HG02981 (cell line): ENCODE data around the gene FCHSD2.
"Not testable (repeated sequence)": the region's sequence is repeated elsewhere in the genome, so short reads cannot be mapped to it uniquely, and the experiment has no call there.

Experiments used
- ATAC-seq: cut with Tn5 transposase; IDR thresholded peaks from one replicate; pipeline ENCODE4 v1.9.1; 2021; ENCODE audit warnings: mild to moderate bottlenecking, moderate library complexity; ENCODE audit not compliant: unreplicated experiment

The FCHSD2 gene

DNA sequence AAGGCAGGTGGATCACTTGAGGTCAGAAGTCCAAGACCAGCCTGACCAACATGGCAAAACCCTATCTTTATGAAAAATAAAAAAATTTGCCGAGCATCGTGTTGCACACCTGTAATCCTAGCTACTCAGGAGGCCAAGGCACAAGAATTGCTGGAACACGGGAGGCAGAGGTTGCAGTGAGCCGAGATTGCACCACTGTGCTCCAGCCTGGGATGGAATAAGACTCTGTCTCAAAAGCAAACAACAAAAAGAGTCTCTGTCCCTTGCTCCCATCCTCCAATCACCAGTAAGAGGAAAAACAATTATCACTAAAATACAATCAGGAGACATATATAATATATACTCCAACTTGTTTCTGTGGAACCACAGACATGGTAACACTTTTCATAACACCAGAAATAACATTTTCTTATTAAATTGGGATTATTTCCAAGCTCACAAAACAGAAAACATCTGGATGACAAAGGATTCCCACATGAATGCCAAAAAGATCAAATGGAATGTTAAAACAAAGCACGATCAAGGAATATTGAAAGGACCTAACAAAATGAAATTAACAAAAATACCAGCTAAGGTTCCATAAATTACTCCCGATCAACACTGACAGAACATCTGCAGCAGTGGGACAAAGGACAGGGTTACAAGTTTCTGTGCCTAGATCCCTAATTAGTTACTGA, 15.2 kb downstream of the FCHSD2 start:
- ATAC-seq: no peak

DNA sequence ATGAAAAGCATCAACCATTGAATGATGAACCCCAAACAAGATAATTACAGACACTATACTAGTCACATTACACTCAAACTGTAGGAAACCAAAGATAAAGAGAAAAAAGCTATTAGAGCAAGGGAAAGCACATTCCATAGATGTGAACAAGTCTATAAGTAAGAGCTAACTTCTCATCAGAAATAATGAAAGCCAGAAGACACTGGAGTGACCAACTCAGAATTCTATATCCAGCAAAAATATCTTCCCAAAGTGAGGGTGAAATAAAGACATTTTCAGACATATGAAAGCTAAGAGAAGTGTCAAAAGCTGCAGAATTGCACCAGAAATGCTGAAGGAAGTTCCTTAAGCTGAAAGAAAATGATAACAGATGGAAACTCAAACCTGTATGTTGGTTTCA, 17.3 kb downstream of the FCHSD2 start:
- ATAC-seq: no peak

DNA sequence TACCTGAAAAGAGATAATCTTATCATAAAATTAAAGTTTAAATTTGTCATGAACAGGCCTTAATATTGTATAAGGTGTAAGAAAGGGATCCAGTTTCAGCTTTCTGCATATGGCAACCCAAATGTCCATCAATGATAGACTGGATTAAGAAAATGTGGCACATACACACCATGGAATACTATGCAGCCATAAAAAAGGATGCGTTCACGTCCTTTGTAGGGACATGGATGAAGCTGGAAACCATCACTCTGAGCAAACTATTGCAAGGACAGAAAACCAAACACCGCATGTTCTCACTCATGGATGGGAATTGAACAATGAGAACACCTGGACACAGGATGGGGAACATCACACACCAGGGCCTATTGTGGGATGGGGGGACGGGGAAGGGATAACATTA, 18.2 kb downstream of the FCHSD2 start:
- ATAC-seq: not testable (repeated sequence)

DNA sequence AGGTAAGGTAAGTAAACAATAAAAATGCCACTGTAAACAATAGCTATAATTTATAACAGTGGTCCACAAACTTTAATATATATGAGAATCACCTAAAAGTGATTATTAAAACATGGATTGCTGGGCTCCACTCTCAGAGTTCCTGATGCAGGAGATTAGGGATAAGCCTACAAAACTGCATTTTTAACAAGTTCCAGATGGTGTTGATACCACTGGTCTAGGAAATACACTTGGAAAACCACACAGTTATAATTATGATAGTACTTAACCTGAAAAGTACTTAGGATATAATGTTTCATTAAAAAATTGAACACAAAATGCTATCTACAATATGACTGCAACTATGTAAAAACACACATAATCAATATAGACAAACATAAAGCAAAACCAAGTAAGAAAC, 20.4 kb downstream of the FCHSD2 start:
- ATAC-seq: no peak

DNA sequence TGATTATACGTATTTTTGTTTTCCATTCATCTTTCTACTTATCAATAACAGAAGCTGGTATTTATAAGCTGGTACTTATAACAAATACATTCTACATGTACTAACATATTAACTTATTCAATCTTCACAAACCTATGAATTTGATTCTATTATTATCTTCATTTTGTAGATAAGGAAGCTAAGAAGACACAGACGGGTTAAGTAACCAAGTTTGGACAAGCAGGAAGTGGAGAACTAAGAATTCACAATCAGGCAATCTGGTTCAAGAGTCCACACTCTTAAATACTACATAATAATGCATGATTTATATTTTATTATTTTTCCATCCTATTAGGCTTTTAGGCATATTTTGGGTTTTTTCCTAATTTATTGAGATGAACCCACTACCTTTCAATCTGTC, 25.0 kb downstream of the FCHSD2 start:
- ATAC-seq: no peak

DNA sequence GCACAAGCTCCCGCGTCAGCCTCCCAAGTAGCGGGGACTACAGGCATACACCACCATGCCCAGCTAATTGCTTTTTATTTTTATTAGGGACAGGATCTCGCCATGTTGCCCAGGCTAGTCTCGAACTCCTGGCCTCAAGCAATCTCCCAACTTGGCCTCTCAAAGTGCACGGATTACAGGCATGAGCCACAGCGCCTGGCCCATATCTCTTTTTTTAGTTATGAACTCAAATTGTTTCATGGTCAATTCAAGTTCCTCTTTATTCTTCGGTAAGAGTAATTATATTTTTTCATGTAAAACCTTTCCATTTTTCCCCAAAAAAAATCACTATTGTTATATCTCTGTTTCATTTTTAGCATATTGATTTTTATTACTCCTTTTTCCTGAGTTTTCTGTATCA, 25.5 kb downstream of the FCHSD2 start:
- ATAC-seq: no peak

DNA sequence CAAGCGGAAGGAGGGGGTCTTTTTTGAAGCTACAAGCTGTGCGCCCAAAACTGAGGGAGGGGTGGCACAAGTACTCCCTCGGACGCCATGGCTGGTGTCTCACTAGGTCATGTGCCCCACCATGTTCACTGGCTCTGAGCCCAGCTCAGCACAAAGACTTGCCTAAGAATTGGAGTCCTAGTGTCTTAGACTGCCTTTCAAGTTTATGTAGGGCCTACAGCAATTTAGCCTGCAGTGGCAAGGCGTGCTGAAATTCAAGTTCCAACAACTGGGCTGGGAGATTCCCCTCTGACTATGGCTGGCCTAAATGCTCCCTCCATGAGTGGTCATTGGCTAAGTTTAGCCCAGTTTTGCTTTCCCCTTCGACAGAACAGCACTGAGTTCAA, 27.3 kb downstream of the FCHSD2 start:
- no peak for ATAC-seq

DNA sequence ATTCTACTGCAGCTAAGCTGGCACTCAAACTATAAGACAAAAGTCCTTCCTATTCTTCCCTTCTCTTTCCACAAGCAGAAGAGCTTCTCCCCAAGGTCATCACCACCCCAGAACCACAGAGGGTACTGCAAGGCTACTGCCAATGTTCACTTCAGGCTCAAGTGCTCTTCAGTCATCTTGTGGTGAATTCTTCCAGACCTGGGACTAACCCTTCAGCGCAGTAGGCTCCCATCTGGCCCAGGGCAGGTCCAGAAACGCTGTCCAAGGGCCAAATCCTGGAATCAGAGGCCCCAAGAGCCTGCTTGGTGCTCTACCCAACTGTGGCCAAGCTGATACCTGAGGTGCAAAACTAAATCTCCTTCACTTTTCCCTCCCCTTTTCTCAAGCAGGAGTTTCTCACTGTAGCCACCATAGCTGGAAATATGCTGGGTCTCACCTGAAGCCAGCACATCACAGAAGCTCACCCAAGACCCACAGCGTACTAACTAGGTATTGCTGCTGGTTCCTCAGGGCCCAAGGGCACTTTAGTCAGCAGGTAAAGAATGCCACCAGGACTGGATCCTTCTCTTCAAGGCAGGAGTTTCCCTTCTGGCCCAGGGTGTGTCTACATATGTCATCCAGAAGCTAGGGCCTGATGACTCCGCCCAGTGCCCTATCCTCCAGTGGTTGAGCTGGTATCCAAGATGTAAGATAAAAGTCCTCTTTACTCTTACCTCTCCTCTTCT, 27.8 kb downstream of the FCHSD2 start:
- no peak for ATAC-seq

DNA sequence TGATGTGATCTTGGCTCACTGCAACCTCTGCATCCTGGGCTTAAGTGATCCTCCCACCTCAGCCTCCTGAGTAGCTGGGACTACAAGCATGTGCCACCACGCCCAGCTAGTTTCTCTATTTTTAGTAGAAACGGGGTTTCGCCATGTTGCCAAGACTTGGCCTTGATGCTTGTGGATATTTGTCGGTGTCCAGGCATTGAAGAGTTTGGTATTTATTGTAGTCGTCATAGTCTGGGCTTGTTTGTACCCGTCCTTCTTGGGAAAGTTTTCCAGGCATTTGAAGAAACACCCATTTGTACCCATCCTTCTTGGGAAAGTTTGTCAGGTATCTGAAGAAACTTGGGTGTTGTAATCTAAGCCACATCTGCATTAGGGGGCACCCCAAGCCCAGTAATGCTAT, 28.7 kb downstream of the FCHSD2 start:
- ATAC-seq: no peak

DNA sequence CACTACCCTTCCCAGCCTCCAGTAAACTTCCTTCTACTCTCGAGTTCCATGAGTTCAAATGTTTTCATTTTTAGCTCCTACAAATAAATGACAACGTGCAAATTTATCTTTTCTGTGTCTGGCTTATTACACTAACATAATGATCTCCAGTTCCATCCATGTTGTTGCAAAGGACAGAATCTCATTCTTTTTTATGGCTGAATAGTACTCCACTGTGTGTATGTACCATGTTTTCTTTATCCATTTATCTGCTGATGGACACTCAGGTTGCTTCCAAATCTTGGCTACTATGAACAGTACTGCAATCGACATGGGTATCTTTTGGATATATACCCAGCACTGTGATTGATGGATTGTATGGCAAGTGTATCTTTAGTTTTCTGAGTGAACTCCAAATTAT, 34.5 kb downstream of the FCHSD2 start:
- ATAC-seq: no peak

DNA sequence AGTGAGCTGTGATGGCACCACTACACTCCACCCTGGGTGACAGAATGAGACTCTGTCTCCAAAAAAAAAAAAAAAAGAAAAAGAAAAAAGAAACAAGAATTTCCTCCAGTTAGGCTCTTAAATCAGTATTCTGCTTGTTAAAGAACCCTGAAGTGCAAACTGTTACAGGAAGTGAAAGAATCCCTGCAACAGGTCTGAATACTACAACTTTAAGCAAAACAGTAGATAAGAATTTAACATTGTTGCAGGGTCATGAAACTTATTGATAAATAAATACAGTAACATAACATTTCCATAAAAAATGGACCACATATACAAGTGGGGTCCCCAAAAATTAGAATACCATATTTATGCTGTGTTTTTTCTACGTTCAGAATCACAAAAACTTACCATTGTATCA, 35.8 kb downstream of the FCHSD2 start:
- ATAC-seq: no peak

DNA sequence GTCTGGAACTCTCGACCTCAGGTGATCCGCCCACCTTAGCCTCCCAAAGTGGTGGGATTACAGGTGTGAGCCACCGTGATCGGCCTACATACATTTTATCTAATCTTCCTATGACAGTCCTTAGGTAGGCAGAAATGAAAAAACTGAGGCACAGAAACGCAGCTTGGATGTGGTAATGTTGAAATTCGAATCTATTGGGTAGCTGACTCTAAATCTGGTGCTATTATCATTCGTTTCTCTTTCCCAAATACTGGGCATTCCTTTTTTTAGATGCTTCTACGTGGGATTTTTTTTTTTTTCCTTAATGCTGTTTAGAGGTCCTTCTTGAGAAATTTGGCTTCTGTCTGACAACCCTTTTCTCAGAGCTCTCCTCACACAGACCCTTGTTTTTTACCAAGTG, 41.5 kb downstream of the FCHSD2 start:
- no peak for ATAC-seq

DNA sequence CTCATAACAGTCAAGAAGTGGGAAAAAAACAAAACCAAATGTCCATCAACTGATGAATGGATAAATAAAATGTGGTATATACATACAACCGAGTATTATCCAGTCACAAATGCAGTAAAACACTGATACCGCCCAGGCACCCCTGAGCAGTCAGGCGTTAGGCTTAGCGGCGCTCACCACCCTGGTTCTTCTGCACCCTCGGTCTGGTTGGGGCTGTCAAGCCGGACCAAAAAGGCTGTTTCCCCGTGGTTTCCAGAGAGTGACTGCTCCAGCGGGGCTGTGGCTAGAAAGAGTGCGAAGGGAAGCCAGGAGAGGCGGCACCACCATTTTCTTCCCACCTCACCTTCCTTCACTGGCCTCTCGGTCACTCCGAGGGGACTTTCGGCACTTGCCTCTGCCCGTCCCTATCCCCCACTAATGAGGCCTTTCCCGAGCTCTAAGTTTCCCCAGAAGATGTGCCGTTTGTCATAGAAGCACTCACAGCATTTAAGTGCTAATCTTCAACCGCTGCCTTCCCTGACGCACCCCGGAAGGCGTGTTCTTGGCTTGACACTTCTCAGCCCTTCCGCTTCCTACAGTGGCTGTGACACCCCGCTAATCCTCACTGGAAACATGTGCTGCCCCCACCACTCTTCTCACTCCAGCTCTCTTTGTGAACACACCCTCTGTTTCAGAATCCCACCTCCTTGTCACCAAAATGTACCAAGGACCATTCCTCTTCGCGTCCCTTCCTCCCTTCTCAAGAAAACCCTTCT, 42.4 kb downstream of the FCHSD2 start:
- ATAC-seq: no peak

DNA sequence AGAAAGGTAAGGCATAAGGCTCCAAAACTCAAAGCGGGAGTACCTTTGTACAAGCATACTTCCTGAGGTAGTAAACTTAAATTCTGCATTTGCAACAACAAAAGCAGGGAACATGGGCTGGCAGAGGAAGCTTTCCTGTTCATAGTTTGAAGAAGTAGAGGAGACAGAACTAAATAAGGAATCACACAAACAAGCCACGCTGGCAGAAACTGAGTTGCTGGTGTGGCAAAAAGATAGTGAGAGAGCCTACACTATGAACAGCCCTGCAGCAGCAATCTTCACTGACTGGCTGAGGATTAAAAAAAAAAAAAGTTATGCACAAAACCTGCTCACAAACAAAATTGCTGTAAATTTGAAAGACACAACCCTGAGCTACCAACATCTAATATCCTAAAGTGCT, 46.5 kb downstream of the FCHSD2 start:
- no peak for ATAC-seq

DNA sequence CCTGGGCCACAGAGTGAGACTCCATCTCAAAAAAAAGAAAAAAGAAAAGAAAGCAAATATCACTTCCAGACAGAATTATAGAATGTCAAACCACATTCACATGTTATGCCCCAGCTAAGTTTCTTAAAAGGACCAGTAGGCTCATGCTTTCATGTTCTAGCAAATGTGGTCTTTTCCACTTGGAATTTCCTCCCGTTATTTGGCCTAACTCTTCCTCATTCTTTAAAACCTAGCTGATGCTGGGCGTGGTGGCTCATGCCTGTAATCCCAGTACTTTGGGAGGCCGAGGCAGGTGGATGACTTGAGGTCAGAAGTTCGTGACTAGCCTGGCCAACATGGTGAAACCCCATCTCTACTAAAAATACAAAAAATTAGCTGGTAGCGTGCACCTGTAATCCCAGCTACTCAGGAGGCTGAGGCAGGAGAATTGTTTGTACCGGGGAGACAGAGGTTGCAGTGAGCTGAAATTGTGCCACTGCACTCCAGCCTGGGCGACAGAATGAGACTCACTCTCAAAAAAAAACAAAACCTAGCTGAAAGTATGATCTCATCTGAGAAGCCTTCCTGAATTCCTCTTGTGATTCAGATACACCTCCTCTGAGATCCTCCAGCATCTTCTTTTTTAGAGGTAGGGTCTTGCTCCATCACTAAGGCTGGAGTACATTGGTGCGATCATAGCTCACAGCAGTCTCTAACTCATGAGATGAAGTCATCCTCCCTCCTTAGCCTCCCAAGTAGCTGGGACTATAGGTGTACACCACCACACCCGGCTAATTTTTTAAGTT, 50.4 kb downstream of the FCHSD2 start:
- ATAC-seq: no peak

DNA sequence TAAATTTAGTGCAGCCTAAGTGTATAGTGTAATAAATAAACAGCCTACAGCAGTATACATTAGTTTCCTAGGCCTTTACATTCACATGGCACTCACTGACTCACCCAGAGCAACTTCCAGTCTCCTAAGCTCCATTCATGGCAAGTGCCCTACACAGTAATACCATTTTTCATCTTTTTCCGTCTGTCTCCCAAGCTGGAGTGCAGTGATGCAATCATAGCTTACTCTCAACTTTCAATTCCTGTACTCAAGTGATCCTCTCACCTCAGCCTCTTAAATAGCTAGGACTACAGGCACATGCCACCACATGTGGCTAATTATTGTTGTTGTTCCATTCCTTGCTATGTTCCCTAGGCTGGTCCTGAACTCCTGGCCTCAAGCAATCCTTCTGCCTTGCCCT, 54.4 kb downstream of the FCHSD2 start:
- no peak for ATAC-seq

DNA sequence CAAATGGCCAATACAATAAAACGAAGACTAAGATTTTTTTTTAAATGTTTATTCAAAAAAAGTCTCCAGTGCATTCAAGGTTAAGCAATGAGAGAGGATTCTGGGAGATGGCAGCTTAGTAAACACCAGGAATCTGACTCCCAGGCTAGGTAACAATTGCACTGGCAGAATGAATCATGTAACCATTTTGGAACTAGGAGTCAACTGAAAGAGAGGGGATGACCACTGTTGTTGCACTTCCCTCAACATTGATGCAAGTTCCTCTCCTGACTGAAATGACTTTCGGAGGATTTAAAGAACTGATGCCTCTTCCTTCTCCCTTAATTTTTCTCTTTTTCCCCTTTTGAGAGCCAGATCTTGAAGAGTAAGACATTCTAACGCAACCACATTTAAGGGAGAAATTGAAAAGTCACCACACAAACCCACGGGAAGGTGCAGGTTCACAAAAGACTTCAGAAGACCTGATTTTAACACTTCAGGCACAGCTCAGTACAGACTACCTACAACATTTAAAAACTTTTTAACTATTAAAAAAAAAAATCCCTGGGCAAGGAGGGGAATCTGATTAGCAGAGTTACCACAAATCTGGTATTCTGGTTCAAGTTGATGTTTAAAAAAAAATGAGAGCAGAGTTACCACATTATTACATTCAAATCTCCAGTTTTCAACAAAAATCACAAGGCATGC, 56.8 kb downstream of the FCHSD2 start:
- no peak for ATAC-seq

DNA sequence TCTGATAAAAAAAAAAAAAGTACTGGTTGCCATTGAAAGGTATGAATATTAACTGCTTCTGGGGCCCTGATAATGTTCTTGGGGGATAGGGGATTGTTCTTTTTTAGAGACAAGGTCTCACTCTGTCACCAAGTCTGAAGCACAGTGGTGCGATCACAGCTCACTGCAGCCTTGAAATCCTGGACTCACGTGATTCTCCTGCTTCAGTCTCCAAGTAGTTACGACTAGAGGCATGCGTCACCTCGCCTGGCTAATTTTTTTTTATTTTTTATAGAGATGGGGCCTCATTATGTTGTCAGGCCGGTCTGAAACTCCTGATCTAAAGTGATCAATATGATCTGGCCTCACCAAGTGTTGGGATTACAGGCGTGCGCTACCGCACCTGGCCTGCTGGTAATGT, 63.5 kb downstream of the FCHSD2 start:
- ATAC-seq: no peak

DNA sequence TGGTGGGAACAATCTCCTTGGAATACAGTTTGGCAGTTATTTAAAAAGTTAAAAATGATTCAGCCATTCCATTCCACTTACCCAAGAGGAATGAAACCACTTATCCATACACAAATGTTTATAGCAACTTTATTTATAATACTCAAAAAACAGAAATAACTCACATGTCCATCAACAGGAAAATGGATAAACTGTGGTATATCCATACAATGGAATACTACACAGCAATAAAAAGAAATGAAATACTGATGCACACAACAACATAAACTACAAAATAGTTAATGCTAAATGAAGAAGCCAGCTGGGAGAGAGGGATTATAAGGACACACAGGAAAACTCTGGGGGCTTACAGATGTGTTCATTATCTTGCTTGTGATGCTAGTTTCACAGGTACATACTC, 64.7 kb downstream of the FCHSD2 start:
- no peak for ATAC-seq

DNA sequence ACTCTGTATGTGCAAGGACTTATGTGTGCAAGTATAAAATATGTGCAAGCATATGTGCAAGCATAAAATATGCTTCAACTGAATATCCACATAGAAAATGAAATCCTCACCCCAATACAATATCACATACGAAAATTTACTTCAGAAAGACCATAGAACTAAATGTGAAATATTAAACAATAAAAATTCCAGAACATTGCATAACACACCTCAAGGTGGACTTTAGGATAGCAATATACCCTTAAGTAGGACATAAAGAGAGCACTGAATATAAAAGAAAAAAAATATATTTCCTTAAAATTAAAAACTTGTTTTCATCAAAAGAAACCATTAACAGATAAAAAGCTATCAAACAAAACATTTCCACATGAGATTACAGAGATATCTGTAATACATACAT, 67.8 kb downstream of the FCHSD2 start:
- no peak for ATAC-seq
